ENCODE results near the gene KRT79. TPM values are rescaled to one million over a fixed set of nuclear protein-coding genes. Genes with fewer than 3 reads are reported as not detected.
"Not testable (repeated sequence)": the region's sequence is repeated elsewhere in the genome, so short reads cannot be mapped to it uniquely, and the experiment has no call there.

KRT79 gene
- total RNA-seq = not detected

DNA sequence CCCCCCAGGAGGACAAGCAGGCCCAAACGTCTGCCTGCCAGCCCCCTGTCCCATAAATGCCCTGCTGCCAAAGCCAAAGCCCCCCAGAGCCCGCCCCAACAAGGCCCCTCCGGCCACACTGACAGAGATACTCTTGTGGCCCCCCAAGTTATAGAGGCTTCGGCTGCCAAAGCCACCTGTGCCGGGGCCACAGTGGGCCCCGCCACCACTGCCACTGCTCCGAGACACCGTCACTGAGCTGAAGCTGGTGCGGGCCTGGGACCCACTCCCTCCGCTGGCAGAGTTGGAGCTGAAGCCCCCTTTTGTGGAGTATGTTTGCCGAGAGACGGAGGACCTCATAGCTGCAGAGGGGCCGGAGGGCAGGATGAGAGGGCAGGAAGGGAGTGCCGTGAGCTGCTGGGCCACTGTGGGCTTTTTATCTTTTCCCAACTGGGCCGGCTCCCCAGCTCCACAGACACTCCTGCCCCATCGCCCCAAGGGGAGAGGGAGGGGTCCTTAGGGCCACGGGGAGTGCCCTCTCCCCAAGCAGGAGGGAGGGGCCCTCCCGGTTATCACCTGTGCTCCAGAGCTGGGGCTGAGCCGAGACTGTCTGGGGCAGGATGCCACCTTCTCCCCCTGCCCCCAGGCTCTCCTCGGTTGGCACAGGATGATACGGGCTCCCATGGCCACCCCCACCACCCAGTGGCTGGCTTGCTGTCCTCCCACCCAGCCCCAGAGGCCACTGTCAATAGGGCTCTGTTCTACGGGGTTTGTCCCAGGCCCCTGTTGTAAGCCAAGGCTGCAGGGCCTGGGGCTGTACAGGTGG lies at the start of gene KRT79:
Gene KRT79 (minus strand): TSS at position 390 of the 805 bp plus-strand sequence. CDS start 51 bp downstream, at position 339.
- no peak for DNase-seq

DNA sequence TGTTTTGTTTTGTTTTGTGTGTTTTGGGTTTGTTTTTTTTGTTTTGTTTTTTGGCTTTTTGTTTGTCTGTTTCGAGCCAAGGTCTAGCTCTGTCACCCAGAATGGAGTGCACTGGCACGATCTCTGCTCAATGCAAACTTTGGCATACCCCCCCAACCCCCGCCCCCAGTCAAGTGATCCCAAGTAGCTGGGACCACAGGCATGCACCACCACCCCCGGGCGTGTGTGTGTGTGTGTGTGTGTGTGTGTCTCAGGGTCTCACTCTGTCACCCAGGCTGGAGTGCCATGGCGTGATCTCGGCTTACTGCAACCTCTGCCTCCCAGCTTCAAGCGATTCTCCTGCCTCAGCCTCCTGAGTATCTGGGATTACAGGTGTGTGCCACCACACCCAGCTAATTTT lies 46.4 kb upstream of the KRT79 start:
- DNase-seq = not testable (repeated sequence)

- DNase-seq = peak; percentile 38
Observed at GRCh38 chr12:52879394-52880351, 45.6 kb upstream of the KRT79 start.

DNA sequence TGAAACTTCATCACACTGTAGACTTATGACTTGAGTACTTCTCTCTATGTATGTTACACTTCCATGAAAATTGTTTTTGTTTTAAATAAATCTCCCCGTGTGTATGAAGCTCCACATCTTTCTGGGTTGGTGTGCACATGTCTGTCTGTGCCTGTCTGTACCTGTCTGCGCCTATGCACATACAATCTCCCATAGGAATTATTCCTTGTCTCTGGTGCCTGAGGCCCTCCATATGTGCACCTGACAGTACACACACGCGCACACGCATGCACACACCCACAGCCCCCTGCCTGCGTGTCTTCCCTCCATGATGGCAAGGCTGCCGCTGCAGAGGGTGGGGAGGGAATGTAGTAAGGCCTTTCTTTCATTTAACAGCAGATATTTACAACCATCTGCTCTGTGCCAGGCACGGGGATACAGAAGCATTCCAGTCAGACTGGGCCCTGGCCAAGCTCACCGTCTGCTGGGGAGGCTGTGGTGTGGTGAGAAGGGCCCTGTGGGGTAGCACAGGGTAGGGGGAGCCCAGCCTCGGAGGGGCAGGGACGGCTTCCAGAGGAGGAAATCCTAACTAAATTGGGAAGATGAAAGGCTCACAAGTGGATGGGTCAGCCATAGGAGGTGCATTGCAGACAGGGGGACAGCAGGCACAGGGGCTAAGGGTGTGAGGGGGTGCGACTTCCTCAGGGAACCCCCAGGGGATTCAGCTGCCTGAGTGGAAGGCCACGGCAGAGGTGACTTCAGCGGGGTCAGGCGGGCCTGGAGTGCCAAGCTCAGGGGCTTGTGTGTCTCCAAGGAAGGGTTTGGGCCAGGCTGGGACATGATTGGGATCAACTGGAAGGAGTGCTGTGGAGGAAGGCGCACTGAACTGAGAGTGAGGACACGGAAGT lies 44.6 kb upstream of the KRT79 start:
- no peak for DNase-seq

GRCh38 chr12:52877242-52877641 lies 43.1 kb upstream of the KRT79 start:
- no peak for DNase-seq

DNA sequence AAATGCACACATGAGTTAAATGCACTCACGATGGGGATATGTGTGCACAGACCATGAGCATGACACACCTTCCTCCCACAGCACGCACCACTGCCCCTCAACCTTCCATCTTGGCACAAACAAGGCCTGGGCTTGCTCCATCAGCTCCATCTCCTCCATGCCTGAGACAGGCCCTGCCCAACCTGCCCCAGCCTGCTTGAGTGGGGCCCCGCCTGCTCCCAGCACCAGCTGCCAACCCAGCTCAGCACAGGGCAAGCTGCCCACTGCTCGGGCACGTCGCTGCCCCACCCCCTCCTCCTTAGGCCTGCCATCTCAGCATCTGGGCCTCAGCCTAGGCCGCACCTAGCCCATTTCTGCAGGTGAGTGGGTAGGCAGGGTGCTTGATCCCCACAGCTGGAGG lies 42.3 kb upstream of the KRT79 start:
- DNase-seq = no peak

DNA sequence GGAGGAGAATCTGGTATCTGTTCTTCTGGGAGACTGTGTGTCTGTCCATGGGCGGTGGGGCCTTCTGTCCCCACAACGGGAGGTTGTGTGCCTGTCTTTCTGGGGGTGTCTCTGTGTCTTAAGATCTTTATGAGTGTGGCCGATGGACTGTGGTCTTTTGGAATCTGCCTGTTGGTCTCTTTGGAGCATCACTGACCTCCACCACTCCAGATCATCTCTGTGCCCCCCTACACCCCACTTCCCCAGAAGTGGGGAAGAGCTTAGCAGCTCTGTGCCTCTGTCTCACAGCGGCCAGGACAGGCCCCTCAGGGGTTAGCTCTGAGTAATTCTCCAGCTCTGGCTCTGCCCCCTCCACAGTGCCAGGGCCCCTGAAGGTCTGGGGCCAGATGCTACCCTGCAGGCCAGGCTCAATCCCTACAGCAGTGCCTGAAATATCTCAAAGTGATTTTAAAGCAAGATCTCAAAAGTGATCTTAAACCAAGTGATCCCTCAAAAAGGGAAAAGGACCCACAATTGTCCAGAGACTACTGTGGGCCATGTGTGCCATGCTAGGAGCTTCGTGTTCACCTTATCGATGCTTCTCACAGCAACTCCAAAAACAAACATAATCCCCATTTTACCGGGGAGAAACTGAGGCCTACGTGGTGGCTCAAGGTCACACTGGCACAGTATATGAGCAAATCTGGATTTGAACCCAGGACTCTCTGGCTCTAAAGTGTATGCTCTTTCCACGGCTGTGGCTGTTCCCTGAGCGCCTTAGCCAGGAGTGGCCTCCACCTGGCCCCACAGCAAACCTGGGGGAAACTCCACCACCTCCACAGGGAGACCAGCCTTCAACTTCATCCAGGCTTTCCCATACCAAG lies 40.7 kb upstream of the KRT79 start:
- DNase-seq = no peak

- DNase-seq = peak; percentile 28
Observed at GRCh38 chr12:52873832-52874572, 39.9 kb upstream of the KRT79 start.

- DNase-seq = no peak
Observed at GRCh38 chr12:52873513-52873831, 39.4 kb upstream of the KRT79 start.

DNA sequence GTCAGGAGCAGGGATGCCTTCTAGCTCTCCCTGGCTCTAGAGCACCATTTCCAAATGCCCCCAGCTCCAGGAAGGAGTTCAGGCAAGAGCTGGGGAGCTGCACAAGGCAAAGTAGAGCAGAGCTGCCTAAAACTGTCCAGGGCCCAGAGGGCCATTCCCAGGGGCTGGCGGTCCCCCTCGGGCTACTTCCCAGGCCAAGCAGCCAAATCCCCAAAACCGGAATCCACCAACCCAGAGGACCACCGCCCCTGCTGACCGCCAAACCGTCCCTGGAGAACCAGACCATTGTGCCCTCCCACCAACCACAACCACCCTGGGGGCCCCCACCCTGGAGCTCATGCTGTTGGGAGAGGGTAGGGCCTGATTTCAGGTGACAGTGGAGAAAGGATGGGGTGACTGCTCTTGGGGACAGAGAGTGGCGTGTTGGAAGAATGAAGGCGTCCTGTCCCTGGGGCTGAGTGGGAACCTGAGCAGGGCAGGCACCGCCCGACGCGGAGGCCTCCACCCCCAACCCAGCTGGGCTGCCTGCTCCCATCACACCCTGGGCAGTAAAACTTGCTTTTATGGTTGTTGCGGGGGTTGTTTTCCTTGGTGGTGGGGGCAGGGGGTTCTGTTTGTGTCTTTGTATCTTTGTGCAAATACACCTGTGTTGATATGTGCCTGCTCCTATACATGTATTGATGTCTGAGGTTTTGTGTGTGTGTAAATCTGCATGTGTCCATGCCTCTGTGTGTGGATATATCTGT lies 38.7 kb upstream of the KRT79 start:
- DNase-seq = no peak

GRCh38 chr12:52871291-52872039 lies 37.4 kb upstream of the KRT79 start:
- no peak for DNase-seq

- DNase-seq = peak; percentile 57
Observed at GRCh38 chr12:52870361-52871290, 36.5 kb upstream of the KRT79 start.

DNA sequence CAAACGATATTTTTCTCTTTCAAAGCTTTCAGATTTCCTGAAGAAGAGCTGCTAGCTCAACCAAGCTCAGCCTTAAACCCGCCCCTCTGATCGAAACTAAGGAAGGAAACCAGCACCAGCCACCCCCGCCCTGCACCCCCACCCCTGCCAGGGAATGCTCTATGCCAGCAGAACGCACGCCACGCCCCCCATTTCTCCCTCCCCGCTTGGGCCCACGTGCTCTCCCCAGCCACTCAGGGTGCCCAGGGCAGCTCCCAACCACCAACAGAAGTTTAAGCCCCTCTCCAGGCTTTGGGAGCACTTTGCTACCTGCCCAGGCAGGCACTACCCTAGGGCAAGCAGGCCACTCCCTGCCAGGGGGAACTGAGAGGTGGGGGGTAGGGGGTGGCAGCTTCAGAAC lies 33.5 kb upstream of the KRT79 start:
- DNase-seq = no peak

GRCh38 chr12:52867152-52867551 lies 33.0 kb upstream of the KRT79 start:
- no peak for DNase-seq

- no peak for DNase-seq
Observed at GRCh38 chr12:52865090-52865944, 31.2 kb upstream of the KRT79 start.

GRCh38 chr12:52862023-52862422 lies 27.9 kb upstream of the KRT79 start:
- DNase-seq = no peak

DNA sequence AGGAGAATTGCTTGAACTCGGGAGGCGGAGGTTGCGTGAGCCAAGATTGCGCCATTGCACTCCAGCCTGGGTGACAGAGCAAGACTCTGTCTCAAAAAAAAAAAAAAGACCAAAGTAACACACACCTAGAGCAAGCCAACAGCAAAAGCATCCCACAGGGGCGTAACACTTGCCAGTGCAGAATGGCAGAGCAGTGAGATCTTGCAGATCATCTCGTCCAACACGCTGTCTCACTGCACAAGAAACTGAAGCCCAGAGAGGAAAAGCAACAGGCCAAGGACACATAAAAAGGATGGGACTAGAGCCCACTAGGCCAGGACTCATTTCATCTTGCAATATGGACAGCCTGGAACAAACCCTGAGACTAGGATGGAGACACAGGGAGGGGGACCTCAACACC lies 27.4 kb upstream of the KRT79 start:
- DNase-seq = no peak

All from effector CD4-positive, alpha-beta T cell (primary cell).